IPS DF 19.7 (cell line): Measurements from ENCODE around the gene ROBO2.

Experiments
- DNase-seq: peaks from one replicate; pipeline ENCODE4 v3.0.0-alpha.2; 2013; ENCODE audit warnings: low read depth, low spot score

The ROBO2 gene

GRCh38 chr3:77051591-77051990, 11.7 kb downstream of the ROBO2 start:
- DNase-seq, result no peak

DNA sequence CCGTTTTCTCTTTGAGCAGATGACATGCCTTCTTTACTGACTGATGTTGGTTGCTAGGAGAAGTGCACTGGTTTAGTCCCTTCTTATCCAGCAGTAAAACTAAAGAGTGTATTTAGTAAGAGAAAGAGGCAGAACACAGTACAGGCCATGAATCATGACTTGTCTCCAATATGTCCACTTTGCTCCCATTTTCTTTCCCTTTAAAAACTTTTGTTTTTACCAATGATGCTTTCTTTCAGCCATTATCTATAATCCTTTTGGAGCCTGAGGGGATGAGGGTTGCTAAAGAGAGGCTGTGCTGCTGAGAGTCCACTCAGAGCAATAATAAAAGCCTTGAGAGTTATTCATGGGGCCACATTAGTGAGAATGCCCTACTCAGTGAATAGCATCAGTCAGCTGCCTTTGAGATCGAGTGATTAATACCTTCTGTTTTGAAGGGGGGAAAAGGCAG, 12.2 kb downstream of the ROBO2 start:
- no peak for DNase-seq

GRCh38 chr3:77052733-77053670, 13.1 kb downstream of the ROBO2 start:
- DNase-seq, result no peak

GRCh38 chr3:77053795-77054194, 13.9 kb downstream of the ROBO2 start:
- no peak for DNase-seq

GRCh38 chr3:77055841-77056341, 16.0 kb downstream of the ROBO2 start:
- DNase-seq, result no peak

DNA sequence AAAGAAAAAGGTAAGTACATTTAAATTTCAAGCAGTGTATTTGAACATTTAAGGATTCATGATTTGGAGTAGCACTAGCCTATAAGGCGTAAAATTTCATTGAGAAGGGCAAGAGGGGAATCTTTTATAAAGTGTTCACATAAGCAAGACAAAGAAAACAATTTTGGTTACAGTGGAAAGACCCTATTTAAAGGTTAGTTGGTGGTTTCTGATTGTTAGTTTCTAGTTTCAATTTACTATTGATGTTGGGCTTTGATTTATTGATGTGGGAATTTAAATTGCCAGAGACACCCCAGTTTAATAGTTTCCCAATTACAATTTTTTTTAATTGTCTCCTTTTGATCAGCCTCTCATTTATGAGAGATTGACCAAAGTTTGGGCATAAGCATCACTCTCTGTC, 19.5 kb downstream of the ROBO2 start:
- DNase-seq, result no peak

GRCh38 chr3:77063423-77063822, 23.5 kb downstream of the ROBO2 start:
- DNase-seq, result no peak

- no peak for DNase-seq
These were observed 25.9 kb downstream of the ROBO2 start for GRCh38 chr3:77065750-77066149.

- no peak for DNase-seq
These were observed 26.9 kb downstream of the ROBO2 start for GRCh38 chr3:77066829-77067228.

DNA sequence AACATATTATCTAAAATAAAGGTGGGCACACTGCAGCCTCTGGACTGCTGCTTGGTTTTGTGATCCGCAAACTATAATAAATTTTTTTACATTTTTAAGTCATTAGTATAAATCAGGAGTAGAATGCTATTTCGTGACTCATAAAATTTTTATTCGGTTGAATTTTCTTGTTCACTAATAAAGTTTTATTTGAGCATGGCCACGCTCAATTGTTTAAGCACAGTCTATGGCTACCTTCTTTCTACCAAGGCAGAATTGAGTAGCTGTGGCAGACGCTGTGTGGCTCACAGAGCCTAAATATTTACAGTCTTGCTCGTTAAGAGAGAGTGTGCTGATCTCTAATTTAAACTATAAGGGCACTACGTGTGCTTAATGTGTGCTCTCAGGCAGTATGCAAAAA, 28.9 kb downstream of the ROBO2 start:
- DNase-seq, result no peak

- no peak for DNase-seq
These were observed 31.5 kb downstream of the ROBO2 start for GRCh38 chr3:77071364-77071763.

DNA sequence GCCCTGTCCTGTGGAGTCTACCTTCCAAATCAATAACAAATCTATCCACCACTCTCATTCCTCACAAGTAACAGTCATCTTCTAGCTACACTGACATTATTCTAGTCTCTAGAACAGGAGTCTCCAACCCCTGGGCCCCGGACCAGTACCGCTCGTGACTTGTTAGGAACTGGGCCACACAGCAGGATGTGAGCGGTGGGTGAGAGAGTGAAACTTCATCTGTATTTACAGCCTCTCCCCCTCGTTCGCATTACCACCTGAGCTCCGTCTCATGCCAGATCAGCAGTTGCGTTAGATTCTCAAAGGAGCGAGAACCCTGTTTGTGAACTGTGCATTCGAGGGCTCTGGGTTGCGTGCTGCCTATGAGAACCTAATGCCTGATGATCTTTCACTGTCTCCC, 31.9 kb downstream of the ROBO2 start:
- no peak for DNase-seq

DNA sequence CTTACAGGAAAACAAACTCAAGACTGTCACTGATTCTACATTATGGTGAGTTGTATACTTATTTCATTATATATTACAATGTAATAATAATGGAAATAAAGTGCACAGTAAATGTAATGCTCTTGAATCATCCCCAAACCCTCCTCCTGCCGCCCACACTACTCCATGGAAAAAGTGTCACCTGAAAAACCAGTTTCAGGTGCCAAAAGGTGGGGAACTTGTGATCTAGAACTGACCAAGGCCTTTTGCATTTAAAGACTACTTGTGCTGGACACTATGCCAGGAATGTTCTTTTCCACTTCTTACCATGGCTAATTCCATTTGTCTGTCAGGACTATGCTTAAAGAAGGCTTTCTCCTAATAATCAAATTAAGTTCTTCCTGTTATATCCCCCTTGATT, 32.3 kb downstream of the ROBO2 start:
- no peak for DNase-seq

GRCh38 chr3:77078279-77078678, 38.4 kb downstream of the ROBO2 start:
- no peak for DNase-seq

- DNase-seq, result peak; percentile 70
These were observed 40.2 kb downstream of the ROBO2 start for GRCh38 chr3:77079988-77080610.

DNA sequence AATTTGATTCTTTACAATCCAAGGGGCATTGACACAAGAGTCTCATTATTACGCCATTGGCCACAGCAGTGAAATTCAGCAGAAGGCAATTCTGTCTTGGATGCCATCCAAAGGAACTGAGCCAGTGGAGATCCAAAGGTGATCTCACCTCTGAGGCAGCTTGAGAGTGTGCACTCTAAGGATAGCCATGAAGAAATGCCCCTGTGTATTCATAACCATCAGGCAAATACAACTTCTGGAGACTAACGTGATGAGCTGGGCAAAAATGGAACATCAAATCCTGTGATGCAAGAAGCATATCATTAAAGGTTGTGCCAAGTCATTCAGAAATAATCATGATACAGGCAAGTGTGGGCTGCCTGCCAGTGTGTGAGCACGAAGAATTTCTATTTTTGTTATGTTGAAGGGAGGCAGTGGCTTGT, 41.4 kb downstream of the ROBO2 start:
- DNase-seq, result no peak

- DNase-seq, result no peak
These were observed 44.6 kb downstream of the ROBO2 start for GRCh38 chr3:77084511-77084910.

DNA sequence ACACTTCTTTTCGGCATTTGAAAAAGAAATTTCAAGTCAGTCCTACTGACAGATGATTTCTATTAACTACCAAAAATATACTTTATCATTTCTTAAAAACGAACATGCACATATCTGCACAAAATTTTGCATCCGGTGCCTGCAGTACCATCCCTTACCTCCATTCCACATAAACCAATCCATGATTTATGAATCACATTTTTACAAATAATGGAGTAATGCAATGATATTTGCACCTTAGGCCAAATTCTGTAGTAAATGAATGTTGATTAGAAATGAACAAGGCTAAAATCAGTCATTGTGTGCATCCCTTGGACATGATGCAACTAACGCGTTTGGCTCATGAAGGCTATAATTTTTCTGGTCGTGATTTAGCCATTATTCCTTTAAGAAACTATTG, 46.5 kb downstream of the ROBO2 start:
- DNase-seq, result no peak

- DNase-seq, result no peak
These were observed 51.9 kb downstream of the ROBO2 start for GRCh38 chr3:77091809-77092208.

DNA sequence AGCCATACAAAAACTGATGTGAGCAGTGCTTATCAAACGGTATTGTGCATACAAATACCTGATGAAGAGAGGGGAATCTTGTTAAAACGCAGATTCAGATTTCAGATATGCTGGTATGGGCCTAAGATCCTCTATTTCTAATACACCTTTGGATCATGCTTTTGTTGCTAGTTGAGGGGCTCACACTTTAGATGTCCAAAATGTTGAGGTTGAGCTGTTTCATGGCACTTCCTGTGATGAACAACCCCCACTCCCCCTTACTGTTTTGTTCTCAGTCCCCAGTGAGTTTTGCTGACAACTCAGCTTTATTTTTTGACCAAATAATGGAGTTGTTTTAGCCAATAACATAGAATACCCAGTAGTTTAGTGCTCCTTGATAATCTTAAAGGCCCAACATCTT, 53.2 kb downstream of the ROBO2 start:
- DNase-seq, result no peak

DNA sequence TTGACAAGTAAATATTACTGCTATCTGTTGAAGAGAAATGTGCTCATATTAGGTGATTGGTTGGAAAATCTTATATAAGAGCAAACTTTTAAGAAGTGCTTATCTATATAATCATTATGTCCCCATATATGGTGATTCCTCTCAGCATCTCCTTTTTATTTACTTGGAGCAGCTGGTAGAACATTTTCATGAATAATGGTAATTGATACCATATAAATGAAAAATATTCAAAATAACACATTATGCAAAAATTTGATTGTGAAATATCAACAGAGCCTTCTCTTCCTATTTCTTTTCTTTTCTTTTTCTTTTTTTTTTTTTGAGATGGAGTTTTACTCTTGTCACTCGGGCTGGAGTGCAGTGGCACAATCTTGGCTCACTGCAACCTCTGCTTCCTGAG, 56.2 kb downstream of the ROBO2 start:
- no peak for DNase-seq

- DNase-seq, result no peak
These were observed 57.3 kb downstream of the ROBO2 start for GRCh38 chr3:77096966-77097890.
